Choroid plexus epithelial cell (primary cell): ENCODE results near the gene PHF2.

Experiments used
- DNase-seq: peaks from one replicate; pipeline ENCODE4 v3.0.0-alpha.2; 2010; ENCODE audit warnings: low read depth
- H3K4me3 ChIP-seq: 2 replicates; pipeline ENCODE4 v1.5.1; 2011; ENCODE audit warnings: low read depth, mild to moderate bottlenecking, control low read depth, low read length, moderate library complexity
- CTCF ChIP-seq: conservative IDR thresholded peaks from 2 replicates; pipeline ENCODE4 v1.5.1; 2011; ENCODE audit warnings: low read depth, mild to moderate bottlenecking, control low read depth, inconsistent platforms, low read length, moderate library complexity

The PHF2 gene

GRCh38 chr9:93649610-93650261 lies 73.4 kb downstream of the PHF2 start:
- no peak for TF ChIP-seq CTCF
- H3K4me3 ChIP-seq, result no peak overlapping the region
- no peak for DNase-seq

GRCh38 chr9:93650448-93650847 lies 74.1 kb downstream of the PHF2 start:
- no peak for DNase-seq
- TF ChIP-seq CTCF, result no peak
- H3K4me3 ChIP-seq, result no peak overlapping the region

- no peak for DNase-seq
- H3K4me3 ChIP-seq, result no peak overlapping the region
- no peak for TF ChIP-seq CTCF
Observed at GRCh38 chr9:93651521-93651950, 75.2 kb downstream of the PHF2 start.

GRCh38 chr9:93652604-93653592 lies 76.5 kb downstream of the PHF2 start:
- no peak for DNase-seq
- TF ChIP-seq CTCF, result no peak
- H3K4me3 ChIP-seq, result no peak overlapping the region

GRCh38 chr9:93653760-93654159 lies 77.4 kb downstream of the PHF2 start:
- DNase-seq, result no peak
- no peak overlapping the region for H3K4me3 ChIP-seq
- no peak for TF ChIP-seq CTCF

- no peak overlapping the region for H3K4me3 ChIP-seq
- no peak for DNase-seq
- no peak for TF ChIP-seq CTCF
Observed at GRCh38 chr9:93654351-93654961, 78.1 kb downstream of the PHF2 start.
